SK-N-SH treated with all-trans-retinoic acid at 6 μM for 48 hours (cell line): ENCODE data around the gene CRADD.

Experiments used
- CSDC2 ChIP-seq: fragments of 250-450 bp; sonication (Bioruptor Pico); IDR thresholded peaks from 2 replicates; pipeline ENCODE4 v1.5.0; 2020; ENCODE audit warnings: mild to moderate bottlenecking, moderate library complexity
- GLIS3 ChIP-seq: fragments of 250-450 bp; sonication (Bioruptor Pico); IDR thresholded peaks from 2 replicates; pipeline ENCODE4 v1.5.0; 2020; ENCODE audit warnings: mild to moderate bottlenecking, moderate library complexity
- ISL1 ChIP-seq: fragments of 250-450 bp; sonication (Bioruptor Pico); IDR thresholded peaks from 2 replicates; pipeline ENCODE4 v2.1.2; 2022; ENCODE audit warnings: mild to moderate bottlenecking, moderate library complexity
- OSR1 ChIP-seq: fragments of 250-450 bp; sonication (Bioruptor Pico); IDR thresholded peaks from 2 replicates; pipeline ENCODE4 v1.8.0; 2022; ENCODE audit warnings: moderate library complexity, mild to moderate bottlenecking, inconsistent platforms
- SNAI2 ChIP-seq: fragments of 250-450 bp; sonication (Bioruptor Pico); IDR thresholded peaks from 2 replicates; pipeline ENCODE4 v1.5.0; 2020; ENCODE audit warnings: mild to moderate bottlenecking, moderate library complexity
- TOX ChIP-seq: fragments of 250-450 bp; sonication (Bioruptor Pico); IDR thresholded peaks from 2 replicates; pipeline ENCODE4 v1.8.0; 2021; ENCODE audit warnings: mild to moderate bottlenecking, moderate library complexity, borderline replicate concordance
- ZC3H10 ChIP-seq: fragments of 250-450 bp; sonication (Bioruptor Pico); IDR thresholded peaks from 2 replicates; pipeline ENCODE4 v1.5.1; 2021; ENCODE audit warnings: mild to moderate bottlenecking, moderate library complexity
- TF ChIP-seq, protein P1 (sequence below): fragments of 250-450 bp; sonication (Bioruptor Pico); IDR thresholded peaks from 2 replicates; pipeline ENCODE4 v1.8.0; 2020; ENCODE audit warnings: mild to moderate bottlenecking, moderate library complexity, borderline replicate concordance
- TF ChIP-seq, protein P2 (sequence below): fragments of 250-450 bp; sonication (Bioruptor Pico); IDR thresholded peaks from 2 replicates; pipeline ENCODE4 v1.5.0; 2020; ENCODE audit warnings: mild to moderate bottlenecking, moderate library complexity

GRCh38 chr12:93916402-93916801 lies 239.2 kb downstream of the CRADD start:
- TF ChIP-seq, protein P1, sequence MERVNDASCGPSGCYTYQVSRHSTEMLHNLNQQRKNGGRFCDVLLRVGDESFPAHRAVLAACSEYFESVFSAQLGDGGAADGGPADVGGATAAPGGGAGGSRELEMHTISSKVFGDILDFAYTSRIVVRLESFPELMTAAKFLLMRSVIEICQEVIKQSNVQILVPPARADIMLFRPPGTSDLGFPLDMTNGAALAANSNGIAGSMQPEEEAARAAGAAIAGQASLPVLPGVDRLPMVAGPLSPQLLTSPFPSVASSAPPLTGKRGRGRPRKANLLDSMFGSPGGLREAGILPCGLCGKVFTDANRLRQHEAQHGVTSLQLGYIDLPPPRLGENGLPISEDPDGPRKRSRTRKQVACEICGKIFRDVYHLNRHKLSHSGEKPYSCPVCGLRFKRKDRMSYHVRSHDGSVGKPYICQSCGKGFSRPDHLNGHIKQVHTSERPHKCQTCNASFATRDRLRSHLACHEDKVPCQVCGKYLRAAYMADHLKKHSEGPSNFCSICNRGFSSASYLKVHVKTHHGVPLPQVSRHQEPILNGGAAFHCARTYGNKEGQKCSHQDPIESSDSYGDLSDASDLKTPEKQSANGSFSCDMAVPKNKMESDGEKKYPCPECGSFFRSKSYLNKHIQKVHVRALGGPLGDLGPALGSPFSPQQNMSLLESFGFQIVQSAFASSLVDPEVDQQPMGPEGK (CRISPR knock-in tag): no peak
- TF ChIP-seq GLIS3 (CRISPR knock-in tag) (no peak), ZC3H10 (CRISPR knock-in tag) (no peak), SNAI2 (CRISPR knock-in tag) (no peak), ISL1 (CRISPR knock-in tag) (no peak), OSR1 (CRISPR knock-in tag) (no peak), CSDC2 (no peak), TOX (CRISPR knock-in tag) (no peak)
- TF ChIP-seq, protein P2, sequence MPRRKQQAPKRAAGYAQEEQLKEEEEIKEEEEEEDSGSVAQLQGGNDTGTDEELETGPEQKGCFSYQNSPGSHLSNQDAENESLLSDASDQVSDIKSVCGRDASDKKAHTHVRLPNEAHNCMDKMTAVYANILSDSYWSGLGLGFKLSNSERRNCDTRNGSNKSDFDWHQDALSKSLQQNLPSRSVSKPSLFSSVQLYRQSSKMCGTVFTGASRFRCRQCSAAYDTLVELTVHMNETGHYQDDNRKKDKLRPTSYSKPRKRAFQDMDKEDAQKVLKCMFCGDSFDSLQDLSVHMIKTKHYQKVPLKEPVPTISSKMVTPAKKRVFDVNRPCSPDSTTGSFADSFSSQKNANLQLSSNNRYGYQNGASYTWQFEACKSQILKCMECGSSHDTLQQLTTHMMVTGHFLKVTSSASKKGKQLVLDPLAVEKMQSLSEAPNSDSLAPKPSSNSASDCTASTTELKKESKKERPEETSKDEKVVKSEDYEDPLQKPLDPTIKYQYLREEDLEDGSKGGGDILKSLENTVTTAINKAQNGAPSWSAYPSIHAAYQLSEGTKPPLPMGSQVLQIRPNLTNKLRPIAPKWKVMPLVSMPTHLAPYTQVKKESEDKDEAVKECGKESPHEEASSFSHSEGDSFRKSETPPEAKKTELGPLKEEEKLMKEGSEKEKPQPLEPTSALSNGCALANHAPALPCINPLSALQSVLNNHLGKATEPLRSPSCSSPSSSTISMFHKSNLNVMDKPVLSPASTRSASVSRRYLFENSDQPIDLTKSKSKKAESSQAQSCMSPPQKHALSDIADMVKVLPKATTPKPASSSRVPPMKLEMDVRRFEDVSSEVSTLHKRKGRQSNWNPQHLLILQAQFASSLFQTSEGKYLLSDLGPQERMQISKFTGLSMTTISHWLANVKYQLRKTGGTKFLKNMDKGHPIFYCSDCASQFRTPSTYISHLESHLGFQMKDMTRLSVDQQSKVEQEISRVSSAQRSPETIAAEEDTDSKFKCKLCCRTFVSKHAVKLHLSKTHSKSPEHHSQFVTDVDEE (CRISPR knock-in tag): no peak
